PFSK-1 (cell line): Measurements from ENCODE around the gene TMEM94.

Experiments used
- FOXP2 ChIP-seq: optimal IDR thresholded peaks from 2 replicates; pipeline ENCODE3; 2011; ENCODE audit warnings: borderline replicate concordance, control low read depth, inconsistent platforms; ENCODE audit not compliant: insufficient read depth; ENCODE audit errors: extremely low read length, extremely low read depth
- POLR2AphosphoS5 ChIP-seq: IDR thresholded peaks from 2 replicates; pipeline ENCODE4 v1.6.1; 2012; ENCODE audit warnings: low read depth, mild to moderate bottlenecking, control low read depth, low read length, moderate library complexity
- TAF1 ChIP-seq: IDR thresholded peaks from 2 replicates; pipeline ENCODE4 v1.6.1; 2012; ENCODE audit warnings: low read length, control low read depth, borderline replicate concordance; ENCODE audit not compliant: insufficient read depth
- TF ChIP-seq, protein P1 (sequence below), 2 experiments: IDR thresholded peaks; 2 replicates each; pipeline versions ENCODE4 v1.6.1 to v1.8.0; 2011 to 2012; ENCODE audit warnings: low read depth in 2 of 2, low read length in 2 of 2, control low read depth in 1 of 2, inconsistent platforms in 1 of 2, mild to moderate bottlenecking in 1 of 2, moderate library complexity in 1 of 2; ENCODE audit not compliant: insufficient read depth in 1 of 2

DNA sequence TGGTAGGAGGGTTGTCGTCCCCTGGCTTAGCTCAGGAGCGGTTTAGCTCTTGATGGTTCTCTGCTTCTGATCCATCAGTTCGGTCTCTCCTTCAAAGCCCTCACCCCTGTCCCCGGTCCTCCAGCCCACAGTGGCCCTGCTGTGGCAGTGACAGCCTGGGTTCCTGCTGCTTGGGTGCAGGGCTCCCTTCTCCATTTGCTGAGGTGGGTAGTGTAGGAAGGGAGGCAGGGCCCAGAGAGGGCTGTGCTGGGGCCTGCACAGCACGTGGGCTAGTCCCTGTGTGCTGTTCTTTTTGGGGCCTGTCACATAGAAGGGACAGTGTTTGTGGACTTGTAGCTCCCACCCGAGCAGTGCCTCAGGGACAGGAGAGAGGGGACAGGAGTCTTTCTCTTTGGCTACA, 18.3 kb downstream of the TMEM94 start:
- TF ChIP-seq, protein P1, sequence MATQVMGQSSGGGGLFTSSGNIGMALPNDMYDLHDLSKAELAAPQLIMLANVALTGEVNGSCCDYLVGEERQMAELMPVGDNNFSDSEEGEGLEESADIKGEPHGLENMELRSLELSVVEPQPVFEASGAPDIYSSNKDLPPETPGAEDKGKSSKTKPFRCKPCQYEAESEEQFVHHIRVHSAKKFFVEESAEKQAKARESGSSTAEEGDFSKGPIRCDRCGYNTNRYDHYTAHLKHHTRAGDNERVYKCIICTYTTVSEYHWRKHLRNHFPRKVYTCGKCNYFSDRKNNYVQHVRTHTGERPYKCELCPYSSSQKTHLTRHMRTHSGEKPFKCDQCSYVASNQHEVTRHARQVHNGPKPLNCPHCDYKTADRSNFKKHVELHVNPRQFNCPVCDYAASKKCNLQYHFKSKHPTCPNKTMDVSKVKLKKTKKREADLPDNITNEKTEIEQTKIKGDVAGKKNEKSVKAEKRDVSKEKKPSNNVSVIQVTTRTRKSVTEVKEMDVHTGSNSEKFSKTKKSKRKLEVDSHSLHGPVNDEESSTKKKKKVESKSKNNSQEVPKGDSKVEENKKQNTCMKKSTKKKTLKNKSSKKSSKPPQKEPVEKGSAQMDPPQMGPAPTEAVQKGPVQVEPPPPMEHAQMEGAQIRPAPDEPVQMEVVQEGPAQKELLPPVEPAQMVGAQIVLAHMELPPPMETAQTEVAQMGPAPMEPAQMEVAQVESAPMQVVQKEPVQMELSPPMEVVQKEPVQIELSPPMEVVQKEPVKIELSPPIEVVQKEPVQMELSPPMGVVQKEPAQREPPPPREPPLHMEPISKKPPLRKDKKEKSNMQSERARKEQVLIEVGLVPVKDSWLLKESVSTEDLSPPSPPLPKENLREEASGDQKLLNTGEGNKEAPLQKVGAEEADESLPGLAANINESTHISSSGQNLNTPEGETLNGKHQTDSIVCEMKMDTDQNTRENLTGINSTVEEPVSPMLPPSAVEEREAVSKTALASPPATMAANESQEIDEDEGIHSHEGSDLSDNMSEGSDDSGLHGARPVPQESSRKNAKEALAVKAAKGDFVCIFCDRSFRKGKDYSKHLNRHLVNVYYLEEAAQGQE (IDR thresholded peaks at IDR 0.05; ENCODE audit: insufficient read depth in 1 of 2, low read depth in 2 of 2, low read length in 2 of 2), result no peak
- no peak for TF ChIP-seq POLR2AphosphoS5
- TF ChIP-seq TAF1, result no peak
- no peak for TF ChIP-seq FOXP2
